ACC112 (cell line): Measurements from ENCODE around the gene AMZ1.
"Not testable (repeated sequence)": the region's sequence is repeated elsewhere in the genome, so short reads cannot be mapped to it uniquely, and the experiment has no call there.

Experiments used
- H2AFZ ChIP-seq: fragments of 200-600 bp; sonication (generic); one replicate; pipeline ENCODE4 v1.6.0; 2017; ENCODE audit warnings: antibody characterized with exemption, low read length; ENCODE audit not compliant: unreplicated experiment
- H3K27ac ChIP-seq: fragments of 200-600 bp; sonication (generic); 2 replicates; pipeline ENCODE4 v1.5.1; 2014; ENCODE audit warnings: low read depth, mild to moderate bottlenecking, antibody characterized with exemption, low read length, moderate library complexity
- H3K27me3 ChIP-seq: fragments of 200-600 bp; sonication (generic); 2 replicates; pipeline ENCODE4 v1.6.1; 2014; ENCODE audit warnings: mild to moderate bottlenecking, antibody characterized with exemption, low read length, moderate library complexity, mixed read lengths; ENCODE audit not compliant: insufficient read depth
- H3K36me3 ChIP-seq: fragments of 200-600 bp; sonication (generic); 2 replicates; pipeline ENCODE4 v1.6.1; 2016; ENCODE audit warnings: mild to moderate bottlenecking, antibody characterized with exemption, low read length, moderate library complexity, mixed read lengths; ENCODE audit not compliant: insufficient read depth
- H3K4me1 ChIP-seq: fragments of 200-600 bp; sonication (generic); one replicate; pipeline ENCODE4 v1.6.1; 2016; ENCODE audit warnings: low read length, mixed read lengths; ENCODE audit not compliant: insufficient read depth, unreplicated experiment, control insufficient read depth
- H3K4me3 ChIP-seq: fragments of 200-600 bp; sonication (generic); 2 replicates; pipeline ENCODE4 v1.5.1; 2014; ENCODE audit warnings: mild to moderate bottlenecking, low read depth, low read length
- H3K79me2 ChIP-seq: fragments of 200-600 bp; sonication (generic); one replicate; pipeline ENCODE4 v1.6.0; 2016; ENCODE audit warnings: low read length; ENCODE audit not compliant: control insufficient read depth, unreplicated experiment, insufficient read depth

AMZ1 gene

GRCh38 chr7:2729893-2730716 is 42.1 kb downstream of the AMZ1 start:
- Histone ChIP-seq H2AFZ (no peak overlapping the region), H3K79me2 (peaks cover 3% of the 10 kb centered on the region), H3K4me3 (no peak overlapping the region), H3K36me3 (0 out of 2 replicates have a peak, but pooled peaks cover 10% of the 10 kb centered on the region), H3K27ac (no peak overlapping the region), H3K27me3 (no peaks in the 10 kb centered on the region), H3K4me1 (no peaks in the 10 kb centered on the region)

DNA sequence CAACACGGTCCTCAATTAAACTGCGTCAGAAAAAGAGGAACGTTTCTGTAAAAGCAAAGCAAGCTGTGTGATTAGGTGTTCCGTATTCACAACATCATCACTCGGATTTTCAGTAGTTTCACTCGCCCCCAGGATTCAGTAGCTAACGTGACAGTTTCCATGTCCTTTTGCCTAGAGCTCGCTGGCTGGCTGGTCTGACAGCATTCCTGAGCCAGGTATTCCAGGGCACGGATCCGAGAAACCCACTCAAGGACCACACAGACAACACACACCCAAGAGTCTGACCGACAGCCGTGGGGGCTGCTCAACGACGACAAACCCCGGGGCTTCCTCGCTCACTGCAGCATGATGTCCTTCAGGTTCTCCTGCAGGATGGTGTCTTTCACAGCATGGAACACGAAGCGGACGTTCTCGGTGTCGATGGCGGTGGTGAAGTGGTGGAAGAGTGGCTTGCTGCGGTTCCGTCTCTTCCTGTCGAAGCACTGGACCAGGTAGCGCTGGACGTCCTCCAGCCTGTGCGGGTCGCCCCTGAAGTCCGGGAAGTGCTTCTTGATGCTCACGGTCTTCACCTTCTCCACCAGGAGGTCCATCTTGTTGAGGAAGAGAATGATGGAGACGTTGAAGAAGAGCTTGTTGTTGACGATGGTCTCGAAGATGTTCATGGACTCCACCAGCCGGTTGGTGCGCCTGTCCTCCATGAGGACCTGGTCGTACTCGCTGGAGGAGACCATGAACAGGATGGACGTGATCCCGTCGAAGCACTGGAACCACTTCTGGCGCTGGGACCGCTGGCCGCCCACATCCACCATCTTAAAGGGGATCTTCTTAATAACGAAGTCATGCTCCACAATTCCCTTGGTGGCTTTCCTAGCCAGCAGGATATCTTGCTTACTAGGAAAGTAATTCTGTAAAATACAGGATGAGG is 43.1 kb downstream of the AMZ1 start:
- H3K36me3 ChIP-seq: 0 out of 2 replicates have a peak, but pooled peaks cover 10% of the 10 kb centered on the region
- H3K27me3 ChIP-seq: no peaks in the 10 kb centered on the region
- no peaks in the 10 kb centered on the region for H3K4me1 ChIP-seq

GRCh38 chr7:2732388-2732787 is 44.4 kb downstream of the AMZ1 start:
- H3K4me3 ChIP-seq: no peak overlapping the region
- H2AFZ ChIP-seq: no peak overlapping the region
- peaks cover 8% of the 10 kb centered on the region for H3K79me2 ChIP-seq
- H3K36me3 ChIP-seq: 0 out of 2 replicates have a peak, but pooled peaks cover 10% of the 10 kb centered on the region
- H3K4me1 ChIP-seq: no peaks in the 10 kb centered on the region
- H3K27ac ChIP-seq: no peak overlapping the region
- no peaks in the 10 kb centered on the region for H3K27me3 ChIP-seq

More for the DNA sequence above, 43.1 kb downstream of the AMZ1 start:
- Histone ChIP-seq H2AFZ (no peak overlapping the region), H3K79me2 (peaks cover 3% of the 10 kb centered on the region), H3K27ac (no peak overlapping the region), H3K4me3 (no peak overlapping the region)

- no peak overlapping the region for H2AFZ ChIP-seq
- H3K4me3 ChIP-seq: no peak overlapping the region
- H3K27ac ChIP-seq: no peak overlapping the region
- no peaks in the 10 kb centered on the region for H3K4me1 ChIP-seq
- no peaks in the 10 kb centered on the region for H3K27me3 ChIP-seq
- 0 out of 2 replicates have a peak, but pooled peaks cover 10% of the 10 kb centered on the region for H3K36me3 ChIP-seq
- peaks cover 8% of the 10 kb centered on the region for H3K79me2 ChIP-seq
Measured at GRCh38 chr7:2732959-2733584, 45.1 kb downstream of the AMZ1 start.

DNA sequence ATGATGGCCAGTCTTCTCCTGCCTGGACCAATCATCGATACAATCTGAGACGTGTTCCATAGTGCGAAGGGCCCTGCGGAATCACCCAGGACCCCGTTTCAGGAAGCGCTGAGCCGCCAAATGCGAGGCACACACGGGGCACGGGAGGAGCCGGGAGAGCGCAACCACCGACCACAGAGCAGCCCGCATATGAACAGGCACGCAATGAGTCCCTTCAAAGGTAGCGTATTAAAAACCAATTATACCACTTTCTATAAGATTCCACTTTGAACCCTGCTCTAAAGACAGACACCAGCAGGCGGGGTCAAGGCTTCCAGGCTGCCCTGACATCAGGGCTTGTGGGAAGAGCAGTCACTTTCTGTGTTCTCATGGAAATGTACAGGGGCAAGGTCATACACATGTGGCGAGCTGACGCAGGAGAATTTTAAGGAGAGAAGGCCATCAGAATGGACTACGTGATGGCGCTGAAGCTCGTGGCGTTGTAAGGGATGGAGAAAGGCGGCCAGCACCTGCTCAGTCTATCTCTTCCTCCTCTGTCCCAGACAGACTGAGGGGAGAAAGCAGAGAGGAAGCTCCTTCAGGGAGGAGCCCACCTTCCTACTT is 46.2 kb downstream of the AMZ1 start:
- 0 out of 2 replicates have a peak, but pooled peaks cover 10% of the 10 kb centered on the region for H3K36me3 ChIP-seq
- H3K79me2 ChIP-seq: peaks cover 8% of the 10 kb centered on the region
- H3K4me1 ChIP-seq: no peaks in the 10 kb centered on the region
- H3K4me3 ChIP-seq: no peak overlapping the region
- no peak overlapping the region for H3K27ac ChIP-seq
- no peaks in the 10 kb centered on the region for H3K27me3 ChIP-seq
- H2AFZ ChIP-seq: no peak overlapping the region

- H3K4me1 ChIP-seq: no peaks in the 10 kb centered on the region
Measured at GRCh38 chr7:2734751-2735571, 47.0 kb downstream of the AMZ1 start.

DNA sequence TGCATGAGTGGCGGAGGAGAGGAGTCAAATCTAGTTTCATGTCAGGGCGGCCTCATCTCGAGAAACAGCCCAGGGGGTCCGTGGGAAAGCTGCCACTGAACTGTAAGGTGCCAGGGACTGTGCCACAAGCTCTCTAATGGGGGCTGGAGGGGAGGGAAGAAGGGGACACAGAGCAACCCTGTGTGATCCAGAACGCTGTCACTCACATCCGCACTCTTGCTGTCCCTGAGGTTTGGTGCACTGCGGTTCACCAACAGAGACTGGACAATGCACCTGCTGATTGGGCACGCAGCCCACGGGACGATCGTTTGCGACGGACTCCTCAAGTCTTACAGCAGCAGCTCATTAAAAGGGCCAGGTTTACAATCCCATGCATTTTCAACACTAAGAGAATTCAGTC is 47.7 kb downstream of the AMZ1 start:
- H3K27ac ChIP-seq: no peak overlapping the region
- peaks cover 8% of the 10 kb centered on the region for H3K79me2 ChIP-seq
- no peak overlapping the region for H2AFZ ChIP-seq
- no peak overlapping the region for H3K4me3 ChIP-seq
- H3K4me1 ChIP-seq: no peaks in the 10 kb centered on the region
- 0 out of 2 replicates have a peak, but pooled peaks cover 9% of the 10 kb centered on the region for H3K36me3 ChIP-seq
- H3K27me3 ChIP-seq: no peaks in the 10 kb centered on the region

More at GRCh38 chr7:2734751-2735571, 47.0 kb downstream of the AMZ1 start:
- H2AFZ ChIP-seq: no peak overlapping the region
- H3K79me2 ChIP-seq: peaks cover 8% of the 10 kb centered on the region
- 0 out of 2 replicates have a peak, but pooled peaks cover 10% of the 10 kb centered on the region for H3K36me3 ChIP-seq
- H3K27me3 ChIP-seq: no peaks in the 10 kb centered on the region
- no peak overlapping the region for H3K27ac ChIP-seq
- H3K4me3 ChIP-seq: no peak overlapping the region

DNA sequence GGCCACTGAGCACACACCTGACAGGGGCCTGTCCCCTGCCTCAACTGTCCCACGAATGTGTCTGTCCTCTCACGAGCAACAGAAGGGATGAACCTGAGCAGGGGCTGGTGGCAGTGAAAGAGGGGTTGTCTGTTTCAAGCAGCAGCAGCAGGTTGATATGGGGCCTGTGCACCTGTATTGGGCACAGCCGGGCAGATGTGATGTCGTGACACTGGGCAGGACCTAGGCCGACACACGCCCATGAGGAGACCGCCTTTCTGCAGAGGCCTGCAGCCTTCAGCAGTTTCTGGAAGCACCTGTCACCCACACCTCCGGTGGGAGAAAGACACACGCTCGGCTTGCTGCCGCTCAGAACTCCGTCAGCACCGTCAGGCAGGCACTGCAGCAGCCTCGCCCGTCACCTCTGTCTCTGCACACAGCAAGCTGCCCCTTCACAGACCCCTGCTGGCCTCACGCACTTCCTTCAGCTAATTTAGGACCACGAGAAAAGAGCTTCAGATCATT is 48.5 kb downstream of the AMZ1 start:
- Histone ChIP-seq H3K36me3 (0 out of 2 replicates have a peak, but pooled peaks cover 2% of the 10 kb centered on the region), H3K4me3 (no peak overlapping the region), H2AFZ (no peak overlapping the region), H3K27ac (no peak overlapping the region), H3K79me2 (peaks cover 8% of the 10 kb centered on the region), H3K27me3 (no peaks in the 10 kb centered on the region), H3K4me1 (no peaks in the 10 kb centered on the region)

DNA sequence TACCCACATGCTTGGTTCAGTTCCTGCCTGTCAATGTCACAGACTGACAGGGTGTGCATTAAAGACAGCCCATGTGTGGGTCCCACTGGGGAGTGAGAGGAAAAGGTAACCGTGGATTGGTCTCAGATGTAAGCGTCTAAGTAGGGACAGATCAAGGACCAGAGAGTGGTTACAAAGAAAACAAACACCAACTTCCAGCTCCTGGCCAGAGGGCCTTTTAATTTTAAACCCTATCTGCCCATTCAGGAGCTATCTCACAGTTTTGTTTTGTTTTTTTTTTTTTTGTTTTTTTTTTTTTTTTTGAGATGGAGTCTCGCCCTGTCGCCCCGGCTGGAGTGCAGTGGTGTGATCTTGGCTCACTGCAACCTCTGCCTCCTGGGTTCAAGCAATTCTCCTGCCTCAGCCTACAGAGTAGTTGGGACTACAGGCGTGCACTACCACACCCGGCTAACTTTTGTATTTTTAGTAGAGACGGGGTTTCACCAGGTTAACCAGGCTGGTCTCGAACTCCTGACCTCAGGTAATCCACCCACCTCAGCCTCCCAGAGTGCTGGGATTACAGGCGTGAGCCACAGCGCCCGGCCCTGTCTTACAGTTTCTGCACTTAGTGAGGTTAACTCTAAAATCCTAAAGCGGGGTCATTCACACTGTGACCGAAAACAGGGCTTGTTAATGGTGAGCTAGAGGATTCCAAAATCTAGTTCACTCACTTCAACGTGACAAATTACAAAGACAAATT is 49.2 kb downstream of the AMZ1 start:
- not testable (repeated sequence) for H3K36me3 ChIP-seq, H3K27me3 ChIP-seq, H3K4me3 ChIP-seq, H2AFZ ChIP-seq, H3K79me2 ChIP-seq, H3K27ac ChIP-seq, H3K4me1 ChIP-seq
